ENCODE measurements around the gene LOC128125822.

The LOC128125822 gene

DNA sequence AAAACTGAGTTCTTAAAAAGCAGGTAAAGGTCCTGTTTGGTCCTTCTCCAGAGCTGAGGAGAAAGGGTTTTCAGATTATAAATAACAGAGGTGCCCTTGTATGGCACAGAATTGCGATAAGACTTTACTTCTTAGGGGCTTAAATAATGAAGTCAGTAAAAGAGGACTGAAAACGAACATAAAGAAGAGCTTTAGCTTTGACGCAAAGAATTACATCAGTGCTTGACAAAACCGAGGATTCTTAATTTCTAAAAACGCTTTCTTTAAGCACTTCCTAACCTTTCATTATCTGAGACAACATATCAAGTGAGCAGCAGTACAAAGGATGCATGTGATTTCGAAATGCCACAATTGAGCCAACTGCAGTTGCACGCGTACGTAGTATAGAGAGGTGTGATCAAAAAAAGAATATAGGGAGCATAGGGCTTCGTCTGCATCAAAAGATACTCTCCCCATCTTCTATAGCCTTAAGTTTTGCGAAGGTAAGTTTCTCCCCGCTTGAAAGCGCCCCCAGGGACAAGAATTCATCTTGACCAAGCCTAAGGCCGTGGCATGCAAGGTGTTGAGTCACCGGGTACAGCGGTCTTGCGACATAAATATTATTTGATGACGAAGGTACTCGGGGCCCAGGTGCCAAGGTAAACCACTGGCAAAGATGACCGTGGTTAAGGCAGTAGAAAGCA is 778 bp upstream of the LOC128125822 start:
- ATAC-seq (peak; percentile 61), DNase-seq (peak; percentile 80 to 92 (median 88))
- H3K4me3 ChIP-seq: no peak overlapping the region
- TF ChIP-seq CTCF (IDR thresholded peaks at IDR 0.05): peak in 3 of 7 experiments; percentile 13 to 21 (median 18)
- TF ChIP-seq POLR2A (IDR thresholded peaks at IDR 0.05): no peak
- peaks cover 48% of the 10 kb centered on the region for H3K4me1 ChIP-seq
- H3K36me3 ChIP-seq (replicated peaks in 1 of 2; ENCODE audit: insufficient read depth in 1 of 2, low read depth in 2 of 2): no peaks in the 10 kb centered on the region
- 11% methylated on average over 20 of the region's 20 CpGs for WGBS, 2 donors
- H3K27ac ChIP-seq: peak overlapping the region; percentile 99 to 100 (median 100)
- intact Hi-C loops (cut with DNase I): no loop called here
- H3K9me3 ChIP-seq: no peaks in the 10 kb centered on the region
- no peaks in the 10 kb centered on the region for H3K27me3 ChIP-seq

DNA sequence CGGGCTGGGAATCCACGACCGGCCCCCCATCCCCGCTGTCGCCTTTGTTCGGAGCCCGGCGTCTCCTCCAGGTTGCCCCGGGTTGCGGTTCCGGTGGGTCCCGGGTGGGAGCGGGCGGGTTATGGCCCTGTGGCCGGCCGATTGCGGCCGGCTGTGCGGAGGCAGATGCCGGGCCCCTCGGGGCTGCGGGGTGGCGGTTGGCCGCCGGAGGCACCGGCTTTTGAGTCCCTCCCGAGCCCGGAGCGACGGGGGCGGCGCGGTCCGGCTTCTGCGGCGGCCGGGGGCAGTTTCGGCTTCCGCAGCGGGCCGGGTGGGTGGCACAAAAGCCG is 431 bp downstream of the LOC128125822 start:
- Histone ChIP-seq H3K4me1 (peaks cover 47% of the 10 kb centered on the region), H3K36me3 (replicated peaks in 1 of 2; ENCODE audit: insufficient read depth in 1 of 2, low read depth in 2 of 2) (peaks cover 0 to 6% of the 10 kb centered on the region in 2 donors), H3K27ac (peak overlapping the region; percentile 99 to 100 (median 100)), H3K9me3 (no peaks in the 10 kb centered on the region), H3K4me3 (peak overlapping the region; percentile 62 to 99), H3K27me3 (no peaks in the 10 kb centered on the region)
- WGBS, 2 donors: 0% methylated on average over 40 of the region's 42 CpGs; no CpG with 5 or more reads in 1 of the 2 donors
- no peak for DNase-seq
- TF ChIP-seq CTCF (IDR thresholded peaks at IDR 0.05) (no peak), POLR2A (IDR thresholded peaks at IDR 0.05) (no peak)
- peak; percentile 2 for ATAC-seq
- intact Hi-C loops (cut with DNase I): no loop called here

DNA sequence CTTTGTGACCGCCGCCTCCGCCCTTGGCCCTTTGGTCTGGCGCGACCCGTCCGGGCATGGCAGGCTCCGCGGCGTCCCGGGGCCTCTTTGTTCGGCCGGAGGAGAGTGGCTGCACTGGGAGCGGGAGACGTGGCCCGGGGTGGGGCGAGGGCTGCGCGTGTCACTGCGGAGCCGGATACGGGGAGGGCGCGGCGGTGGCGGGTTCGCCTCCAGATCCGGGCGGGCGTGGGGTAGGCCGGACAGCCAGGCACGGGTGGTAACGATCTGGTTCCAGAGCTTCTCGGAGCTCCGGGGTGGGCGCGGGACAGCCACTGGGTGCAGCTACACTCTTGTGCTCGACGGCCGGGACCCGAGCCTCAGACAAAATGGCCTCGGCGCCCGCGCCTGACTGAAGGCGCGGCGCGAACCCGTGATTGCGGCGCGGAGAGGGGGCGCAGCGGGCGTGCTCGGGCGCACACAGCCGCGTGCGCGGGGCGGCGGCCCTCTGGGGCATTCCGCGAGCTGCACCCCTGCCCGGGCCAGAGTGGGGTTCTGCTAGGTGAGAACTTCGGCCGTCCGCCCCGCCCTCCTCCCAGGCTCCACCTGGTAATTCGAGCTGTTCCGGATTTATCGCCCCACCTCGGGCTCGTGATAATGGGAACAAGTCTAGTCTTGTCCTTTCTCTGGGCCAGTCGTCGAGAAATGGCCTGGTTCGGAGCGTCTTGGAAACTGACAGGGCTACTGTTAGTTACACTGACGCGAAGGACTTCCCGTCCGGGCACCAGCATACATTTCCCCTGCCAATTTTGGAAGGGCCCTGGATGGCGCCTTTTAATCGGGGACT is 1.0 kb downstream of the LOC128125822 start:
- peaks cover 47% of the 10 kb centered on the region for H3K4me1 ChIP-seq
- peaks cover under 1 to 6% of the 10 kb centered on the region in 2 donors for H3K36me3 ChIP-seq (replicated peaks in 1 of 2; ENCODE audit: insufficient read depth in 1 of 2, low read depth in 2 of 2)
- ATAC-seq (peak; percentile 66), DNase-seq (peak; percentile 92 to 96 (median 96))
- H3K27ac ChIP-seq: peak overlapping the region; percentile 99 to 100 (median 100)
- H3K4me3 ChIP-seq: peak overlapping the region; percentile 62 to 99
- no peaks in the 10 kb centered on the region for H3K9me3 ChIP-seq
- H3K27me3 ChIP-seq: no peaks in the 10 kb centered on the region
- WGBS, 2 donors: 0 to 1% methylated on average over 37 to 39 of the region's 86 CpGs
- intact Hi-C loops (cut with DNase I): no loop called here
- TF ChIP-seq CTCF (IDR thresholded peaks at IDR 0.05) (peak in 2 of 7 experiments; percentile 0 to 5), POLR2A (IDR thresholded peaks at IDR 0.05) (peak; percentile 90 to 96 (median 95))

DNA sequence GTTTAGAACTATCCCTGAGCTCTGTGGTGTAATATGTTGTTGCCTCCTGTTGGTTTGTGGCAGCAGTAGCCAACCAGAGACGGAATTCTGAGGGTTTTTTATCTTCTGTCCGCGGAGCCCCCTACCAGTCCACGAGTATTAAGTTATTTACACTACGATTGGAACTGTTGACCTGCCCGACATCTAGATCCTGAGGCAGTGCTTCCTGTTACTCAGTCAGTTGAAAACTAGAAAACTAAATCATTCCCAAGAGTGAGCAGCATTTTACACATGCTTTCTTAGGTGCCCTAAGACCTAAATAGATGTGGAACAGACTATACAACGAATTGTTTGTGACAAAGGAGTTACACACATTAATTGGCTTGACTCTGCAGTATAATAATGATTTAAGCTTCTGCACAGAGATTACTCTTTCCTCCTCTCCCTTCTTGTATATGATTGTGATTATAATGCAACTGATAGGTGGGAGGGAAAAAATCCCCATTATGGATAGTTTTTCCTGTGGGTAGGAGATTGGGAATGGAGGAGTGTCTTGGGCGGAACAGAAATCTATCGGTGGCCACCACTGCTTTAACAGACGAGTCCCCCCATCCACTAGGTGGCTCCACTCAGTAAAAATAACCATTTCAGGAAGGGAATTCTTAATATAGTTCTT is 1.7 kb downstream of the LOC128125822 start:
- 3 to 8% methylated on average over 10 of the region's 10 CpGs for WGBS, 2 donors

More for the DNA sequence above, 1.7 kb downstream of the LOC128125822 start:
- Histone ChIP-seq H3K27me3 (no peaks in the 10 kb centered on the region), H3K4me3 (peak overlapping the region; percentile 62 to 99), H3K9me3 (no peaks in the 10 kb centered on the region), H3K27ac (peak overlapping the region; percentile 99 to 100 (median 100)), H3K4me1 (peaks cover 50% of the 10 kb centered on the region), H3K36me3 (replicated peaks in 1 of 2; ENCODE audit: insufficient read depth in 1 of 2, low read depth in 2 of 2) (peaks cover 6 to 7% of the 10 kb centered on the region in 2 donors)
- intact Hi-C loops (cut with DNase I): no loop called here
- ATAC-seq (peak; percentile 9), DNase-seq (peak; percentile 57 to 69 (median 62))
- no peak for TF ChIP-seq POLR2A (IDR thresholded peaks at IDR 0.05)
- TF ChIP-seq CTCF (IDR thresholded peaks at IDR 0.05): peak; percentile 20 to 73 (median 60)

All from body of pancreas (tissue), 4 donors.